DMS79 treated with DMSO at 0.1 percent for 48 hours (cell line): Measurements from ENCODE around the gene TTLL3.

Experiments used
- DNase-seq: peaks from one replicate; lab custom pipeline; 2025; lab: John Stamatoyannopoulos, UW

TTLL3 gene

GRCh38 chr3:9806688-9807589, 3.1 kb upstream of the TTLL3 start:
- DNase-seq = no peak

DNA sequence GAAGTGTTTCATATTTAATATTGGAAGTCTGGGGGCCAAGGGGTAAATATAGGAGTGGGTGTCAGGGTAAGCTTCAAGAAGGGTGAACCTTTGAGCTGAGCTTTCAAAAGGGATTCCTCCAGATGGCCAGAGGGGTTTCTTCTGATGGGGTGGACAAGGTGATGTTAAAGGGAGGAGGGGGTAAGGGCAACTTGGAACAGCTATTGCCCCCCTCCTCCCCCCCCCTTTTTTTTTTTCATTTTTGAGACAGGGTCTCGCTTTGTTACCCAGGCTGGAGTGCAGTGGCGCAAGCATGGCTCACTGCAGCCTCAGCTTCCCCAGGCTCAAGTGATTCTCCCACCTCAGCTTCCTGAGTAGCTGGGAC, 2.1 kb upstream of the TTLL3 start:
- no peak for DNase-seq

DNA sequence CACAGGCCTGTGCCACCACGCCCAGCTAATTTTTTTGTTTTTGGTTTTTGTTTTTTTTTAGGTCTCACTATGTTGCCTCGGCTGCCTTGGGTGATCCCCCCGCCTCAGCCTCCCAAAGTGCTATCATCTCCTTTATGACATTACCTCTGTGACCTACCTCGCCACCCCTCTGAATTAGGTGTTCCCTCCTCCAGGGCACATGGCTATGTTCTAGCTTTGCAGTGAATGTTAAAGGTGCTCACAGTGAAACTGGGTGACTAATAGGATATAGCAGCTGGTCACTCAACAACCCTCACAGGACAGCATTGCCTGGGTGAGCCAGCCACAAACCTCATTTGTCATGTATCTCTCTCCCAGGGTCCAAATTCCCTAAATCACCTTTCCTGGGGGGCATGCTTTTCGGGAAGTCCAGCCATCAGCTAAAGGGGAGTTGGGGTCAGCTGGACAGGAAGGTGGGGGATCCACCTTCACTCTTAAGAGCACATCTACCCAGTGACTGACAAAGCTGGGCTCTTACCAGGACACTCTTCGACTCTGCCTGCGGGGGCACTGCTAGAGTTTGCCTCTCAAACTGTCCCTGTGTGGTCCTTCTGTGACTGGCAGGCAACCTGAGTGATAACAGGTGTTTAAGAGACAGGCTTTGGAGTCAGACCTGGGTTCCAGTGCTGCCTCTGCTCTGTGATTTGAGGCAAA, 1.6 kb upstream of the TTLL3 start:
- no peak for DNase-seq

GRCh38 chr3:9809239-9809614, 835 bp upstream of the TTLL3 start:
- no peak for DNase-seq

DNA sequence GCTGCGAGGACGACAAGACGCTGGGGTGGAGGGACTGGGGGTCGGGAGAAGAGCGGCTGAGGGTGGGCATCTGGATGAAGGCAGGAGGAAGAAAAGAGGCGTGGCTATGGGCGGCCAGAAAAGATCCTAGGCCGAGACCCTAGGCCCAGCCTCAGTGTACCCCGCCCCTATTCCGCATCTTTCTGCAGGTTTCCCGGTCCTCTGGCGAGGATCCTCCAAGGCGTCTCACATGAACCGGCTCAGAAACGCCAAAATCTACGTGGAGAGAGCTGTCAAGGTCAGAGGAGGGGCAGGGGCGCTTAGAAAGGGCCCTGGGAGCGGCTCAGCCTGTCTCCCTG, 340 bp downstream of the TTLL3 start:
- no peak for DNase-seq

DNA sequence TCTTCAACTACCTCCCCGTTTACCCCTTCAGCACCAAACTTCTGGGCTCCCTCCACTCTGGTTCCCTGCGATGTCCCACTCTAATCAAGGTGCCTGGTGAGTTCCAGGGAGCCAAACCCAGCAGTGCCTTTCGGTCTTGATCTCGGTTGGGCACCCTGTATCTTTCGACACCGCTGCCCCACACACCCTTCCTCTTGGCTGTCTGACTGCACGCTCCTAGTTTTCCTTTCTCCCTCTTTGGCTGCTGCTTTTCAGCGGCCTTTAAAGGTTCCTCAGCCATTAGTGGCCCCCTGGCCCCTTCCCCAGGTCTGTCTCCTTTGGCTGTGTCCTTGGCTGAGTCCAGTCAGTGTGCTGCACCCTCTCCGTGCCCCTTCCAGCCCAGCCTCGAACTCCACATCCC, 784 bp downstream of the TTLL3 start:
- no peak for DNase-seq

- DNase-seq = no peak
Observed at GRCh38 chr3:9812870-9813483, 2.9 kb downstream of the TTLL3 start.

DNA sequence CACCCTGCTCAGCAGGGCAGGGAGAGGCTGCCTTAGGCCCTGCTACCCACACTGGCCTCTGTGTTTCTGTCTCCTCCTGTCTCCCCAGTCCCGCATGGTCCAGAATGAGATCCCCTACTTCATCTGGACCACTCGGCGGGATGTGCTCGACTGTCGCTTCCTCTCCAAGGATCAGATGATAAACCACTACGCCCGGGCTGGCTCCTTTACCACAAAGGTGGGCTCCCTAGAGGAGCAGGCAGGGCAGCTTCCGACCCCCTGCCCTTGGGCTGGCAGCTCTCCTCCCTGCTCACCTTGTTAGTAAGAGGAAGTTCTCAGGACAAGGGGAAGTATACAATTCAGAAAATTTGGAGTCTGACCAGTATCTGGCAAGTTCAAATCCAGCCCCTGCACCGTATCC, 5.9 kb downstream of the TTLL3 start:
- no peak for DNase-seq

GRCh38 chr3:9817436-9817835, 7.4 kb downstream of the TTLL3 start:
- DNase-seq = no peak

GRCh38 chr3:9818666-9819335, 8.7 kb downstream of the TTLL3 start:
- no peak for DNase-seq

DNA sequence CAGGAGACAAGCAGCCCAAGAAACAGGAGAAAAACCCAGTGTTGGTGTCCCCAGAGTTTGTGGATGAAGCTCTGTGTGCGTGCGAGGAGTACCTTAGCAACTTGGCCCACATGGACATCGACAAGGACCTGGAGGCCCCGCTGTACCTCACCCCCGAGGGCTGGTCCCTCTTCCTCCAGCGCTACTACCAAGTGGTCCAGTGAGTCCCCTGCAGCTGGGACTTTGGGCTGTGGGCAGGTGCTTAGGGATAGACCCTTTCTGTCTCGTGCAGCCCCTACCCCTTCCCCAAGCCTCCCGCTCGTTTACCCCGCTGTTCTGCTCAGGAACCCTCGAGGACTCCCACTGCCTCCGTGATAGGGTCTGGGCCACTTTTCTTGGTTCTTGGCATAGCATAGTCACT, 10.5 kb downstream of the TTLL3 start:
- DNase-seq = no peak

DNA sequence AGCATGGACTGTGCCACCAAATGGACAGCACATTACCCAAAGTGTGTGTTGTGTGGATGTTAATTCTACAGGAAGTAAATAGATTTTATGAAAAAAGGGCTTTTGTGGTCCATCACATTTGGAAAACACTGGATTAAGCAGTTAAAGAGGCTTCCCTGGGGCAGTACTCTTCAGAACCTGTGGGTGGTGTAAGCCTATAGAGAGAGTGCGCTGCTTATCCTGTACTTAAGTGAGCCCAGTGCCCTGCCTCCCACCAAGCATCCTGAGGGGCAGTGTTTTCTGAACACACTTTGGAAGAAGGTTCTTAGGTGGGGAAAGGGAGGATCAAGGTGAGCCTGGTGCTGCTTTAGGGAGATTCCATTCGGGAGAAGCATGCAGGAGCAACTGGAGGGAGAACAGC, 10.9 kb downstream of the TTLL3 start:
- DNase-seq = no peak

DNA sequence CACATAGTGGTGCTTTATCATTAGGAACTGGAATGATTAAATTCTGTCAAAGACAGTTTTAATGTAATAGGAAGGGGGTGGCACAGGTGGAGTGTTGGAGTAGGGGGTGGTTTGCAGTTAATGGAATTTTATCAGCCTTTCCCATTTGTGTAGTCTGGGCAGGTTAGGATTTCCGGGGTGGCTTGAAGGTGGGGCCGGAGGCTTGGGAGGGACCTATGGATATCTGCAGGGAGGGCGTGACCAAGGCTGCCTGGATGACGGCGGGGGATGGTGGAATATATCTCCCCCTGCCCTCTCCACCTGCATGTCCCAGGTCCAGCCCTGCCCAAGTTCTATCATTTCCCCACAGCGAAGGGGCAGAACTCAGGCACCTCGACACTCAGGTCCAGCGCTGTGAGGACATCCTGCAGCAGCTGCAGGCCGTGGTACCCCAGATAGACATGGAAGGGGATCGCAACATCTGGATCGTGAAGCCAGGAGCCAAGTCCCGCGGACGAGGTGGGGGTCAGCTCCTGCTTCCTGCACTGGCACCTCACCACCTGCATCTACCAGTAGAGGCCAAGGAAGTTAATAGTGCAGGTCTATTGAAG, 15.5 kb downstream of the TTLL3 start:
- DNase-seq = no peak

- DNase-seq = no peak
Observed at GRCh38 chr3:9826815-9827573, 16.9 kb downstream of the TTLL3 start.

- no peak for DNase-seq
Observed at GRCh38 chr3:9828801-9829755, 19.0 kb downstream of the TTLL3 start.

- DNase-seq = no peak
Observed at GRCh38 chr3:9831253-9831652, 21.2 kb downstream of the TTLL3 start.

- DNase-seq = no peak
Observed at GRCh38 chr3:9833078-9833477, 23.0 kb downstream of the TTLL3 start.

- DNase-seq = no peak
Observed at GRCh38 chr3:9834520-9835380, 24.7 kb downstream of the TTLL3 start.
